GM18505 (cell line): ENCODE results near the gene KCMF1.

Source experiments
- ATAC-seq: cut with Tn5 transposase; IDR thresholded peaks from one replicate; pipeline ENCODE4 v1.9.1; 2021; ENCODE audit not compliant: unreplicated experiment
- POLR2A ChIP-seq: IDR thresholded peaks from 4 replicates; pipeline ENCODE4 v1.6.1; 2011; ENCODE audit warnings: borderline replicate concordance; ENCODE audit not compliant: insufficient read depth, insufficient read length; ENCODE audit errors: extremely low read depth

Gene KCMF1

GRCh38 chr2:84970868-84971509 lies at the start of gene KCMF1:
Gene KCMF1, plus strand, starts transcription at chr2:84971161. Its CDS starts 291 bp downstream, at chr2:84971452.
- no peak for TF ChIP-seq POLR2A
- ATAC-seq, result peak; percentile 50

GRCh38 chr2:84923009-84923408 lies 48.0 kb upstream of the KCMF1 start:
- TF ChIP-seq POLR2A, result no peak
- ATAC-seq, result no peak

GRCh38 chr2:84924173-84925106 lies 46.5 kb upstream of the KCMF1 start:
- TF ChIP-seq POLR2A, result peak; percentile 29
- no peak for ATAC-seq

GRCh38 chr2:84925336-84925723 lies 45.6 kb upstream of the KCMF1 start:
- TF ChIP-seq POLR2A, result no peak
- ATAC-seq, result peak; percentile 1

GRCh38 chr2:84925724-84926376 lies 45.1 kb upstream of the KCMF1 start:
- ATAC-seq, result peak; percentile 77
- peak; percentile 35 for TF ChIP-seq POLR2A

GRCh38 chr2:84927275-84927627 lies 43.7 kb upstream of the KCMF1 start:
- ATAC-seq, result no peak
- no peak for TF ChIP-seq POLR2A

- no peak for TF ChIP-seq POLR2A
- peak; percentile 56 for ATAC-seq
Observed at GRCh38 chr2:84931384-84931821, 39.6 kb upstream of the KCMF1 start.

GRCh38 chr2:84938194-84938879 lies 32.6 kb upstream of the KCMF1 start:
- peak; percentile 12 for TF ChIP-seq POLR2A
- ATAC-seq, result peak; percentile 25

- ATAC-seq, result peak; percentile 80
- TF ChIP-seq POLR2A, result peak; percentile 67
Observed at GRCh38 chr2:84939426-84940087, 31.4 kb upstream of the KCMF1 start.

- peak; percentile 4 for ATAC-seq
- TF ChIP-seq POLR2A, result no peak
Observed at GRCh38 chr2:84940088-84940470, 30.9 kb upstream of the KCMF1 start.

GRCh38 chr2:84940831-84941412 lies 30.0 kb upstream of the KCMF1 start:
- no peak for TF ChIP-seq POLR2A
- ATAC-seq, result no peak

- ATAC-seq, result no peak
Observed at GRCh38 chr2:84942166-84942565, 28.8 kb upstream of the KCMF1 start.

GRCh38 chr2:84942964-84943421 lies 28.0 kb upstream of the KCMF1 start:
- peak; percentile 41 for TF ChIP-seq POLR2A

More at GRCh38 chr2:84942166-84942565, 28.8 kb upstream of the KCMF1 start:
- no peak for TF ChIP-seq POLR2A

More at GRCh38 chr2:84942964-84943421, 28.0 kb upstream of the KCMF1 start:
- ATAC-seq, result peak; percentile 32
